HL-60 (cell line): ENCODE data around the gene PARP2.

ENCODE experiments used
- DNase-seq, 2 experiments: peaks; one replicate each; pipeline ENCODE4 v3.0.0-alpha.2; 2010 to 2020; ENCODE audit warnings: low read depth in 1 of 2, low spot score in 1 of 2
- H3K27ac ChIP-seq: fragments of 250-450 bp; sonication (Bioruptor Pico); replicated peaks from 2 replicates; pipeline ENCODE4 v1.5.1; 2020; ENCODE audit warnings: mild to moderate bottlenecking, moderate library complexity
- H3K27me3 ChIP-seq: fragments of 250-450 bp; sonication (Bioruptor Pico); 2 replicates; pipeline ENCODE4 v1.5.1; 2021; ENCODE audit warnings: mild to moderate bottlenecking, moderate library complexity; ENCODE audit not compliant: insufficient read depth, poor library complexity, severe bottlenecking
- H3K4me3 ChIP-seq: replicated peaks from 2 replicates; pipeline ENCODE4 v1.5.1; 2011; ENCODE audit warnings: mild to moderate bottlenecking, control low read depth, low read length; ENCODE audit not compliant: insufficient read depth
- CTCF ChIP-seq: IDR thresholded peaks from one replicate; pipeline ENCODE4 v1.5.1; 2011; ENCODE audit warnings: low read length, control low read depth, inconsistent platforms; ENCODE audit not compliant: insufficient read depth
- GABPA ChIP-seq: IDR thresholded peaks from 2 replicates; pipeline ENCODE4 v1.6.1; 2012; ENCODE audit warnings: low read depth
- POLR2AphosphoS5 ChIP-seq: IDR thresholded peaks from 2 replicates; pipeline ENCODE4 v1.6.1; 2012; ENCODE audit warnings: low read depth
- REST ChIP-seq: IDR thresholded peaks from 2 replicates; pipeline ENCODE4 v1.6.1; 2012; ENCODE audit warnings: low read depth; ENCODE audit not compliant: insufficient replicate concordance
- SPI1 ChIP-seq: IDR thresholded peaks from 2 replicates; pipeline ENCODE4 v1.6.1; 2012; ENCODE audit warnings: low read depth, mild to moderate bottlenecking, borderline replicate concordance
- long read RNA-seq: library from polyadenylated mRNA; unstranded; transcript quantifications from one replicate; pipeline ENCODE4 v2.0.0, GENCODE V29; 2020

PARP2 gene
- long read RNA-seq, transcript PARP2-202 (16 exons, 1,881 nt), result major isoform, 273 of 411 reads
- long read RNA-seq, partial matches to known transcripts, result 76 of 411 reads
- long read RNA-seq, other reads (novel, unspliced or antisense), result 62 of 411 reads

GRCh38 chr14:20343092-20343861, at the start of gene PARP2:
Gene PARP2 (plus strand): TSS chr14:20343635. CDS start chr14:20343642, 7 bp downstream.
- H3K27ac ChIP-seq, result peak within 1 kb of the TSS; percentile 69
- H3K4me3 ChIP-seq, result peak within 1 kb of the TSS; percentile 61
- peak; percentile 98 to 99 for DNase-seq
- H3K27me3 ChIP-seq, result no peaks in the 10 kb centered on the region
- TF ChIP-seq REST (peak; percentile 34), POLR2AphosphoS5 (peak; percentile 96), SPI1 (no peak), CTCF (no peak)

- H3K27ac ChIP-seq, result no peak overlapping the region
- no peak for TF ChIP-seq POLR2AphosphoS5
- DNase-seq, result no peak
- H3K27me3 ChIP-seq, result no peaks in the 10 kb centered on the region
- H3K4me3 ChIP-seq, result no peak overlapping the region
Measured at GRCh38 chr14:20294636-20295035, 48.8 kb upstream of the PARP2 start.

- Histone ChIP-seq H3K27me3 (no peaks in the 10 kb centered on the region), H3K27ac (no peak overlapping the region), H3K4me3 (no peak overlapping the region)
- TF ChIP-seq SPI1 (0 out of 2 replicates have a peak, but pooled peaks have one; percentile 3), REST (no peak), GABPA (no peak)
- no peak for DNase-seq
Measured at GRCh38 chr14:20295067-20295466, 48.4 kb upstream of the PARP2 start.

GRCh38 chr14:20302042-20302755, 41.2 kb upstream of the PARP2 start:
- no peak overlapping the region for H3K27ac ChIP-seq
- H3K27me3 ChIP-seq, result no peaks in the 10 kb centered on the region
- no peak overlapping the region for H3K4me3 ChIP-seq
- no peak for DNase-seq
- TF ChIP-seq CTCF (no peak), POLR2AphosphoS5 (no peak), SPI1 (no peak), GABPA (no peak), REST (no peak)
